H1 (cell line): ENCODE data around the gene GRAP. TPM values are rescaled to one million over a fixed set of nuclear protein-coding genes. Genes with fewer than 3 reads are reported as not detected.

Source experiments
- CTCF ChIA-PET: fragments of 300-600 bp; sonication (Branson Sonifier 250); formaldehyde crosslinking; loops from one replicate; lab custom pipeline; 2021; ENCODE audit not compliant: partially characterized antibody; lab: Charles Lee
- POLR2A ChIA-PET: fragments of 300-600 bp; sonication (Branson Sonifier 250); formaldehyde crosslinking; loops from one replicate; lab custom pipeline; 2021; ENCODE audit warnings: inconsistent platforms; ENCODE audit not compliant: partially characterized antibody; lab: Charles Lee
- DNase-seq, 2 experiments: peaks; one replicate each; pipeline versions ENCODE4 v3.0.0 to v3.0.0-alpha.2; 2010 to 2022; ENCODE audit warnings: low spot score in 2 of 2, low read depth in 1 of 2, mixed read lengths in 1 of 2
- FAIRE-seq: peaks from 2 replicates; lab custom pipeline; 2011; peaks lifted over from hg19 to GRCh38; lab: Jason Lieb, UNC
- H2AFZ ChIP-seq: 2 replicates; pipeline ENCODE4 v1.8.1; 2012; ENCODE audit warnings: low read length, inconsistent platforms
- H2AK5ac ChIP-seq: 2 replicates; pipeline ENCODE4 v1.6.1; 2013; ENCODE audit warnings: low read depth, low read length
- H2BK120ac ChIP-seq: replicated peaks from 2 replicates; pipeline ENCODE3; 2013; ENCODE audit warnings: low read depth, low read length, inconsistent platforms
- H2BK12ac ChIP-seq: 2 replicates; pipeline ENCODE4 v1.6.1; 2013; ENCODE audit warnings: low read depth, low read length
- H2BK15ac ChIP-seq: 2 replicates; pipeline ENCODE4 v1.6.1; 2013; ENCODE audit warnings: low read length
- H2BK20ac ChIP-seq: 2 replicates; pipeline ENCODE4 v1.6.1; 2013; ENCODE audit warnings: low read length
- H2BK5ac ChIP-seq: 2 replicates; pipeline ENCODE4 v1.6.1; 2013; ENCODE audit warnings: low read depth, low read length
- H3K14ac ChIP-seq: 2 replicates; pipeline ENCODE4 v1.6.1; 2013; ENCODE audit warnings: inconsistent platforms; ENCODE audit not compliant: insufficient read length
- H3K18ac ChIP-seq: 2 replicates; pipeline ENCODE4 v1.6.1; 2013; ENCODE audit warnings: low read length; ENCODE audit errors: extremely low read depth
- H3K23ac ChIP-seq: 2 replicates; pipeline ENCODE4 v1.6.1; 2013; ENCODE audit warnings: inconsistent platforms; ENCODE audit not compliant: insufficient read length
- H3K23me2 ChIP-seq: 2 replicates; pipeline ENCODE4 v1.6.1; 2013; ENCODE audit warnings: low read depth, low read length
- H3K27ac ChIP-seq: 2 replicates; pipeline ENCODE4 v1.6.1; 2011; ENCODE audit warnings: low read depth, low read length, inconsistent platforms
- H3K27me3 ChIP-seq, 4 experiments: replicated peaks in 1 of 4; 1 replicate in 1 of 4; 2 replicates in 3 of 4; pipeline versions ENCODE4 v1.6.1 to v1.8.1; 2011 to 2013; ENCODE audit warnings: low read length in 3 of 4, mild to moderate bottlenecking in 3 of 4, inconsistent platforms in 2 of 4, mixed read lengths in 2 of 4, moderate library complexity in 1 of 4; ENCODE audit not compliant: control insufficient read depth in 3 of 4, insufficient read depth in 3 of 4; ENCODE audit errors: extremely low read depth in 1 of 4
- H3K36me3 ChIP-seq, 4 experiments: 2 replicates each; pipeline versions ENCODE4 v1.6.1 to v1.8.1; 2011 to 2013; ENCODE audit warnings: mild to moderate bottlenecking in 4 of 4, low read length in 3 of 4, moderate library complexity in 2 of 4, control low read depth in 1 of 4, inconsistent platforms in 1 of 4; ENCODE audit not compliant: insufficient read depth in 4 of 4, control insufficient read depth in 2 of 4
- H3K4ac ChIP-seq: replicated peaks from 2 replicates; pipeline ENCODE3; 2013; ENCODE audit warnings: low read length, low read depth, mixed read lengths, inconsistent platforms; ENCODE audit not compliant: insufficient read length
- H3K4me1 ChIP-seq, 4 experiments: replicated peaks in 1 of 4; 1 replicate in 1 of 4; 2 replicates in 3 of 4; pipeline versions ENCODE4 v1.6.1 to v1.8.1; 2011 to 2013; ENCODE audit warnings: low read length in 3 of 4, inconsistent platforms in 2 of 4, mixed read lengths in 1 of 4; ENCODE audit not compliant: insufficient read depth in 4 of 4, control insufficient read depth in 3 of 4
- H3K4me2 ChIP-seq, 2 experiments: 2 replicates each; pipeline versions ENCODE4 v1.6.1 to v1.8.1; 2011 to 2013; ENCODE audit warnings: low read depth in 2 of 2, low read length in 2 of 2, control low read depth in 1 of 2, inconsistent platforms in 1 of 2, mild to moderate bottlenecking in 1 of 2; ENCODE audit not compliant: insufficient read depth in 1 of 2
- H3K4me3 ChIP-seq, 4 experiments: fragments of 200-600, 300-600 bp in 1 of 4; sonication (generic), shearing (Covaris generic), sonication (Bioruptor Twin) in 1 of 4; 2 replicates each; pipeline versions ENCODE4 v1.5.1 to v1.8.1; 2011 to 2016; ENCODE audit warnings: low read length in 4 of 4, low read depth in 3 of 4, control low read depth in 2 of 4, inconsistent platforms in 2 of 4, mild to moderate bottlenecking in 2 of 4, mixed read lengths in 1 of 4, moderate library complexity in 1 of 4; ENCODE audit not compliant: insufficient read depth in 2 of 4; ENCODE audit errors: extremely low read depth in 1 of 4
- H3K56ac ChIP-seq: replicated peaks from 2 replicates; pipeline ENCODE3; 2013; ENCODE audit warnings: low read depth, mild to moderate bottlenecking, mixed read lengths, low read length, inconsistent platforms; ENCODE audit not compliant: insufficient read length
- H3K79me1 ChIP-seq: 2 replicates; pipeline ENCODE4 v1.6.1; 2013; ENCODE audit warnings: low read depth, low read length, control low read depth
- H3K79me2 ChIP-seq, 2 experiments: 2 replicates each; pipeline versions ENCODE4 v1.6.1 to v1.8.1; 2012 to 2013; ENCODE audit warnings: low read length in 2 of 2, mild to moderate bottlenecking in 2 of 2, inconsistent platforms in 1 of 2; ENCODE audit not compliant: insufficient read depth in 2 of 2, control insufficient read depth in 1 of 2
- H3K9ac ChIP-seq, 4 experiments: replicated peaks in 1 of 4; 1 replicate in 1 of 4; 2 replicates in 3 of 4; pipeline versions ENCODE4 v1.6.1 to v1.8.1; 2011 to 2013; ENCODE audit warnings: low read depth in 3 of 4, low read length in 3 of 4, control low read depth in 2 of 4, mild to moderate bottlenecking in 2 of 4, moderate library complexity in 2 of 4, inconsistent platforms in 1 of 4; ENCODE audit errors: extremely low read depth in 1 of 4
- H3K9me3 ChIP-seq, 2 experiments: 2 replicates each; pipeline versions ENCODE4 v1.6.1 to v1.8.1; 2012 to 2013; ENCODE audit warnings: mild to moderate bottlenecking in 2 of 2, moderate library complexity in 2 of 2, control low read depth in 1 of 2, inconsistent platforms in 1 of 2, low read depth in 1 of 2, low read length in 1 of 2, mixed read lengths in 1 of 2; ENCODE audit not compliant: insufficient read depth in 2 of 2
- H4K20me1 ChIP-seq, 2 experiments: replicated peaks in 1 of 2; 2 replicates each; pipeline versions ENCODE3 to v1.8.1; 2011 to 2013; ENCODE audit warnings: inconsistent platforms in 2 of 2, low read length in 2 of 2, mild to moderate bottlenecking in 1 of 2; ENCODE audit not compliant: insufficient read depth in 2 of 2, control insufficient read depth in 1 of 2
- H4K5ac ChIP-seq: 2 replicates; pipeline ENCODE4 v1.6.1; 2013; ENCODE audit warnings: low read length, low read depth, mixed read lengths, inconsistent platforms; ENCODE audit not compliant: insufficient read length
- H4K8ac ChIP-seq: 2 replicates; pipeline ENCODE4 v1.8.0; 2013; ENCODE audit warnings: mild to moderate bottlenecking, moderate library complexity, low read length, inconsistent platforms; ENCODE audit not compliant: insufficient read depth; ENCODE audit errors: extremely low read depth
- H4K91ac ChIP-seq: replicated peaks from 2 replicates; pipeline ENCODE3; 2013; ENCODE audit warnings: low read length, mixed read lengths, inconsistent platforms; ENCODE audit not compliant: insufficient read length
- ASH2L ChIP-seq: fragments of 200-600, 300-600 bp; sonication (generic); IDR thresholded peaks from one replicate; pipeline ENCODE4 v1.7.1; 2017; ENCODE audit warnings: low read length
- E2F6 ChIP-seq: IDR thresholded peaks from 2 replicates; pipeline ENCODE4 v1.6.1; 2012; ENCODE audit warnings: inconsistent platforms
- PHF8 ChIP-seq: fragments of 200-600 bp; sonication (generic); conservative IDR thresholded peaks from 2 replicates; pipeline ENCODE4 v1.7.1; 2012; ENCODE audit warnings: low read depth, mild to moderate bottlenecking, inconsistent platforms, low read length, moderate library complexity
- TAF1 ChIP-seq: IDR thresholded peaks from 2 replicates; pipeline ENCODE4 v1.6.1; 2011; ENCODE audit warnings: mild to moderate bottlenecking, low read depth, low read length
- WGBS, 2 experiments: shearing (Covaris generic) in 1 of 2; methylation state at CpG; one replicate each; pipeline versions ENCODE4 v1.1.6 to v1.1.7; 2013 to 2015; ENCODE audit warnings: low lambda C conversion rate in 2 of 2, mixed read lengths in 2 of 2, inconsistent platforms in 1 of 2, low coverage in 1 of 2, missing lambda C conversion rate in 1 of 2; ENCODE audit not compliant: insufficient replicate concordance in 2 of 2, insufficient coverage in 1 of 2, insufficient read length in 1 of 2; ENCODE audit errors: extremely low coverage in 1 of 2, missing lambda C conversion rate in 1 of 2; 5-methylcytosine and 5-hydroxymethylcytosine counted together
- polyA plus RNA-seq, 7 experiments: library from polyadenylated mRNA; depleted of rRNA in 3 of 7; stranded (reverse) in 5 of 7; unstranded in 2 of 7; fragments of >200 nt in 5 of 7; fragments of 200-250 nt in 2 of 7; gene quantifications; 1 replicate in 5 of 7; 2 replicates in 1 of 7; 4 replicates in 1 of 7; pipeline versions ENCODE4 v1.2.1 to v1.2.3, GENCODE V29; 2011 to 2013; ENCODE audit warnings: missing spikeins in 2 of 7, mixed read lengths in 2 of 7
- total RNA-seq: library from RNA; stranded (reverse); fragmentation: NEBNext Ultra II Directional; extraction: Animal tissue kit (Norgen Biotek cat#: 25700); gene quantifications from 2 replicates; pipeline ENCODE4 v1.2.1, GENCODE V29; 2021

GRAP gene
- total and polyA plus RNA-seq, 2 of the 8 experiments (the other 6 are each of a cell fraction or from before 2014, with no cell fraction given): 0.18 to 0.24 TPM

DNA sequence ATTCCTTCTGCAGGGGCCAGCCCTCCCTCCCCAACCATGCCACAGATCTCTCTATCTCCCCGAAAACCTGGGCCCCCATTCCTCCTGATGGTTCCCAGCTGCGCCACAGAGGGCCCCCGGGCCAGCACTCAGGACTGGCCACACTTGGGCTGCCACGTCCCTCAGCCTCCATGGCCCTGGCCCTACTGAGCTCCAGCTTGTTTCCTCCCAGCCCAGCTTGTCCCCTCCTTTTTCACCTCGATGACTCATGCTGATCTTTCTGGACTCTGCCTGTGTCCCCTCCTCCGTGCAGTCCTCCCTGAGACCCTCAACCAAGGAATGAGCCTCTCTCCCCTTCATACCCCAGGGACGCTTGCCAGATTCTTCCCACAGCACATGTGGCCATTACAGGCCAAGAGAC, 31.3 kb downstream of the GRAP start:
- peak overlapping the region; percentile 60; the same call in 1 of the 2 replicates for H2BK12ac ChIP-seq
- H3K56ac ChIP-seq: no peak overlapping the region
- DNase-seq (no peak), FAIRE-seq (no peak)
- no peak overlapping the region for H2BK15ac ChIP-seq
- H3K4me2 ChIP-seq: no peak overlapping the region
- no peaks in the 10 kb centered on the region for H3K9me3 ChIP-seq
- no peaks in the 10 kb centered on the region; a peak in 1 of 7 replicates for H3K27me3 ChIP-seq
- no peaks in the 10 kb centered on the region for H3K36me3 ChIP-seq
- 87% methylated on average over 7 of the region's 7 CpGs; no CpG with 5 or more reads in 1 of the 2 experiments for WGBS, 2 experiments
- no peak overlapping the region for H2BK5ac ChIP-seq
- ChIA-PET CTCF (interaction anchor here (1.4 to 1.7 kb wide), 3 partner anchors 10 to 54 kb away, joined by 3 to 7 read pairs (median 4); no protein-coding TSS in a partner anchor), POLR2A (interaction anchor here (1.3 kb wide), 1 partner anchor 18 kb away, joined by 4 read pairs; no protein-coding TSS in a partner anchor)
- no peak overlapping the region for H3K18ac ChIP-seq
- H3K4ac ChIP-seq: peak overlapping the region; percentile 49
- H3K79me2 ChIP-seq: no peaks in the 10 kb centered on the region
- 0 out of 2 replicates have a peak overlapping the region, but pooled peaks have one; percentile 32 for H2BK20ac ChIP-seq
- no peaks in the 10 kb centered on the region for H3K79me1 ChIP-seq
- TF ChIP-seq TAF1 (no peak), PHF8 (no peak), E2F6 (no peak), ASH2L (no peak)
- H4K5ac ChIP-seq: no peak overlapping the region
- H3K23ac ChIP-seq: no peak overlapping the region
- H4K8ac ChIP-seq: peak overlapping the region; percentile 86; the same call in 1 of the 2 replicates
- no peak overlapping the region for H2AFZ ChIP-seq
- peaks cover 0 to 6% (median 2%) of the 10 kb centered on the region in 4 experiments; a peak in 3 of 7 replicates for H3K4me1 ChIP-seq
- no peak overlapping the region for H3K14ac ChIP-seq
- H2AK5ac ChIP-seq: no peak overlapping the region
- H4K20me1 ChIP-seq: no peaks in the 10 kb centered on the region
- H3K23me2 ChIP-seq: no peaks in the 10 kb centered on the region
- H3K9ac ChIP-seq: no peak overlapping the region
- H2BK120ac ChIP-seq: no peak overlapping the region
- H4K91ac ChIP-seq: no peak overlapping the region
- H3K27ac ChIP-seq: no peak overlapping the region
- no peak overlapping the region for H3K4me3 ChIP-seq
